ENCODE measurements around the gene HIGD2B. TPM values are rescaled to one million over a fixed set of nuclear protein-coding genes. Genes with fewer than 3 reads are reported as not detected.
A peak's percentile ranks its signal among the peaks of the same experiment; 100 is the strongest.

HIGD2B gene
- not detected in 2 replicates for total RNA-seq (2021)
- percentile 29 among the genes with signal in this experiment for Bru-seq, nascent RNA
- BruChase-seq, experiment 1, labeled RNA remaining after a 2-hour chase: percentile 0 among the genes with signal in this experiment
- percentile 17 among the genes with signal in this experiment for BruChase-seq, experiment 2, labeled RNA remaining after a 6-hour chase
- long read RNA-seq, partial matches to known transcripts: 0 of 1 reads
- long read RNA-seq, other reads (novel, unspliced or antisense): 1 of 1 reads

- Histone ChIP-seq H3K27ac (ENCODE audit: low read depth, low read length, poor library complexity, severe bottlenecking) (peak within 1 kb of the TSS; percentile 89), H3K4me3 (ENCODE audit: low read depth, low read length, poor library complexity, severe bottlenecking) (peak within 1 kb of the TSS; percentile 59), H3K9me3 (ENCODE audit: low read depth, low read length, poor library complexity, severe bottlenecking) (no peaks in the 10 kb centered on the region), H3K4me1 (ENCODE audit: insufficient read depth, low read length, poor library complexity, severe bottlenecking) (no peaks in the 10 kb centered on the region), H3K36me3 (ENCODE audit: insufficient read depth, low read length, poor library complexity, severe bottlenecking) (no peaks in the 10 kb centered on the region), H3K27me3 (replicated peaks; ENCODE audit: insufficient read depth, low read depth, low read length, poor library complexity) (no peaks in the 10 kb centered on the region)
- TSS peak; percentile 93 for BruUV-seq (replicated peaks)
- POLR2A ChIA-PET (ENCODE audit: low non-redundant PET): no interaction called here
- peak; percentile 97 for DNase-seq (ENCODE audit: low spot score)
- intact Hi-C loops (cut with micrococcal nuclease; ENCODE audit: unreplicated experiment): no loop called here
- CTCF ChIA-PET: no interaction called here
- TF ChIP-seq EZH2 (IDR thresholded peaks at IDR 0.05; ENCODE audit: borderline replicate concordance, low read depth, low read length, poor library complexity, severe bottlenecking) (no peak), CTCF (conservative IDR thresholded peaks at IDR 0.05; ENCODE audit: low read depth, low read length) (no peak)
Measured at GRCh38 chr15:72685925-72686794, at the start of gene HIGD2B, which contains the start of gene BBS4. Gene HIGD2B (minus strand): TSS chr15:72686182. CDS start chr15:72676374, 9,808 bp downstream. Gene BBS4 (plus strand): TSS chr15:72686207. CDS start chr15:72686228, 21 bp downstream.

- H3K4me1 ChIP-seq (ENCODE audit: insufficient read depth, low read length, poor library complexity, severe bottlenecking): no peaks in the 10 kb centered on the region
- H3K27me3 ChIP-seq (replicated peaks; ENCODE audit: insufficient read depth, low read depth, low read length, poor library complexity): no peaks in the 10 kb centered on the region
- no peak for DNase-seq (ENCODE audit: low spot score)
- no peak overlapping the region for H3K27ac ChIP-seq (ENCODE audit: low read depth, low read length, poor library complexity, severe bottlenecking)
- CTCF ChIA-PET: no interaction called here
- POLR2A ChIA-PET (ENCODE audit: low non-redundant PET): no interaction called here
- H3K36me3 ChIP-seq (ENCODE audit: insufficient read depth, low read length, poor library complexity, severe bottlenecking): peaks cover 40% of the 10 kb centered on the region
- no peaks in the 10 kb centered on the region for H3K9me3 ChIP-seq (ENCODE audit: low read depth, low read length, poor library complexity, severe bottlenecking)
- no TSS peak for BruUV-seq (replicated peaks)
- intact Hi-C loops (cut with micrococcal nuclease; ENCODE audit: unreplicated experiment): no loop called here
- TF ChIP-seq CTCF (conservative IDR thresholded peaks at IDR 0.05; ENCODE audit: low read depth, low read length) (no peak), EZH2 (IDR thresholded peaks at IDR 0.05; ENCODE audit: borderline replicate concordance, low read depth, low read length, poor library complexity, severe bottlenecking) (no peak)
- no peak overlapping the region for H3K4me3 ChIP-seq (ENCODE audit: low read depth, low read length, poor library complexity, severe bottlenecking)
Measured at GRCh38 chr15:72735111-72735510, 49.1 kb upstream of the HIGD2B start.

- Histone ChIP-seq H3K4me1 (ENCODE audit: insufficient read depth, low read length, poor library complexity, severe bottlenecking) (no peaks in the 10 kb centered on the region), H3K4me3 (ENCODE audit: low read depth, low read length, poor library complexity, severe bottlenecking) (no peak overlapping the region), H3K36me3 (ENCODE audit: insufficient read depth, low read length, poor library complexity, severe bottlenecking) (peaks cover 31% of the 10 kb centered on the region), H3K27ac (ENCODE audit: low read depth, low read length, poor library complexity, severe bottlenecking) (no peak overlapping the region), H3K27me3 (replicated peaks; ENCODE audit: insufficient read depth, low read depth, low read length, poor library complexity) (no peaks in the 10 kb centered on the region), H3K9me3 (ENCODE audit: low read depth, low read length, poor library complexity, severe bottlenecking) (no peaks in the 10 kb centered on the region)
- DNase-seq (ENCODE audit: low spot score): no peak
- ChIA-PET CTCF (no interaction called here), POLR2A (ENCODE audit: low non-redundant PET) (no interaction called here)
- intact Hi-C loops (cut with micrococcal nuclease; ENCODE audit: unreplicated experiment): no loop called here
- no peak for TF ChIP-seq EZH2 (IDR thresholded peaks at IDR 0.05; ENCODE audit: borderline replicate concordance, low read depth, low read length, poor library complexity, severe bottlenecking)
- TF ChIP-seq CTCF (conservative IDR thresholded peaks at IDR 0.05; ENCODE audit: low read depth, low read length): no peak
- BruUV-seq (replicated peaks): no TSS peak
Measured at GRCh38 chr15:72733941-72734738, 48.2 kb upstream of the HIGD2B start.

Measured in A673 (cell line).